Activated CD8-positive, alpha-beta memory T cell treated with anti-CD3 and anti-CD28 coated beads, Interleukin-2, amount 50 U/mL, for 24 hours (primary cell): Measurements from ENCODE around the gene CPNE6.

Experiments used
- DNase-seq: peaks from one replicate; pipeline ENCODE4 v3.0.0-alpha.2; 2020; ENCODE audit errors: extremely low read depth

The CPNE6 gene

GRCh38 chr14:24054646-24055045 lies 16.7 kb upstream of the CPNE6 start:
- DNase-seq: no peak

- no peak for DNase-seq
Measured at GRCh38 chr14:24055971-24056799, 15.2 kb upstream of the CPNE6 start.

- no peak for DNase-seq
Measured at GRCh38 chr14:24056800-24057184, 14.6 kb upstream of the CPNE6 start.

- no peak for DNase-seq
Measured at GRCh38 chr14:24057271-24057670, 14.1 kb upstream of the CPNE6 start.

GRCh38 chr14:24057867-24058259 lies 13.5 kb upstream of the CPNE6 start:
- no peak for DNase-seq

GRCh38 chr14:24058260-24058950 lies 13.0 kb upstream of the CPNE6 start:
- no peak for DNase-seq

- no peak for DNase-seq
Measured at GRCh38 chr14:24058951-24059475, 12.3 kb upstream of the CPNE6 start.

GRCh38 chr14:24059841-24060388 lies 11.4 kb upstream of the CPNE6 start:
- DNase-seq: no peak

GRCh38 chr14:24060443-24060842 lies 10.9 kb upstream of the CPNE6 start:
- no peak for DNase-seq

- DNase-seq: no peak
Measured at GRCh38 chr14:24060984-24061913, 10.1 kb upstream of the CPNE6 start.

- no peak for DNase-seq
Measured at GRCh38 chr14:24062216-24062980, 9.0 kb upstream of the CPNE6 start.

GRCh38 chr14:24063263-24063836 lies 8.0 kb upstream of the CPNE6 start:
- no peak for DNase-seq

- DNase-seq: no peak
Measured at GRCh38 chr14:24064091-24064795, 7.1 kb upstream of the CPNE6 start.

- no peak for DNase-seq
Measured at GRCh38 chr14:24064856-24065255, 6.5 kb upstream of the CPNE6 start.

- no peak for DNase-seq
Measured at GRCh38 chr14:24065408-24065807, 6.0 kb upstream of the CPNE6 start.

- DNase-seq: no peak
Measured at GRCh38 chr14:24066496-24067132, 4.7 kb upstream of the CPNE6 start.

- DNase-seq: no peak
Measured at GRCh38 chr14:24067133-24068082, 4.0 kb upstream of the CPNE6 start.

- no peak for DNase-seq
Measured at GRCh38 chr14:24068711-24069410, 2.5 kb upstream of the CPNE6 start.
